Right atrium auricular region (tissue), 2 donors: ENCODE measurements around the gene MAPK8. TPM values are rescaled to one million over a fixed set of nuclear protein-coding genes. Genes with fewer than 3 reads are reported as not detected.

Experiments
- DNase-seq: peaks from one replicate; pipeline ENCODE4 v3.0.0-alpha.2; 2019; ENCODE audit warnings: low spot score
- H3K27ac ChIP-seq, 2 donors: fragments of 200-600 bp; sonication (generic); 1 replicate in 1 of 2; 2 replicates in 1 of 2; pipeline ENCODE4 v1.5.1; 2016 to 2019
- H3K27me3 ChIP-seq, 2 donors: fragments of 200-600 bp; sonication (generic); one replicate each; pipeline versions ENCODE4 v1.5.1 to v1.6.0; 2017 to 2019
- H3K36me3 ChIP-seq: fragments of 200-600 bp; sonication (generic); one replicate; pipeline ENCODE4 v1.5.1; 2016
- H3K4me1 ChIP-seq, 2 donors: fragments of 200-600 bp; sonication (generic); one replicate each; pipeline versions ENCODE4 v1.5.1 to v1.6.0; 2017 to 2019
- H3K4me3 ChIP-seq, 2 donors: fragments of 200-600 bp; sonication (generic); 1 replicate in 1 of 2; 2 replicates in 1 of 2; pipeline ENCODE4 v1.5.1; 2017 to 2019; ENCODE audit warnings: mild to moderate bottlenecking in 1 of 2, moderate library complexity in 1 of 2
- H3K9me3 ChIP-seq, 2 donors: fragments of 200-600 bp; sonication (generic); one replicate each; pipeline ENCODE4 v1.5.1; 2019
- total RNA-seq, 2 donors: library from RNA; depleted of rRNA; stranded (reverse); fragments of >200 nt; gene quantifications; one replicate each; pipeline ENCODE4 v1.1.0, GENCODE V29; 2016
- TF ChIP-seq, protein P1 (sequence below), 2 donors: fragments of 200-600 bp; sonication (generic); IDR thresholded peaks; one replicate each; pipeline ENCODE4 v1.5.1; 2019; ENCODE audit warnings: antibody characterized with exemption in 2 of 2

Gene MAPK8
- total RNA-seq, 2 donors from 2014 or later: 22.3 to 26.5 TPM

DNA sequence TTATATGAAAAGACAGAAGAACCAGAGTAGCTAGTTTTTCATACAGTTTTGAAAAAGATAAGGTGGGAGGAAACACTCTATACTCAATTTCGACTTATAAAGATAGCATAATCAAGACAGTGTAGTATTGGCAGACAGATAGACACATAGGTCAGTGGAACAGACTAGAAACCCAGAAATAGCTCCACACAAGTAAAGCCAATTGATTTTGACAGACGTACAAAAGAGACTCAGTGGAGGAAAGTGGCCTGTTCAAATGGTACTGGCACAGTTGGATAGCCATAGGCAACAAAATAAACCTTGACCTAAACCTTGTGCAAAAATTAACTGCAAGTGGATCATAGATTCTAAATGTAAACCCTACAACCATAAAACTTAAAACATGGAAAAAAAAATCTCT is 46.8 kb downstream of the MAPK8 start:
- no peaks in the 10 kb centered on the region for H3K27me3 ChIP-seq
- TF ChIP-seq, protein P1, sequence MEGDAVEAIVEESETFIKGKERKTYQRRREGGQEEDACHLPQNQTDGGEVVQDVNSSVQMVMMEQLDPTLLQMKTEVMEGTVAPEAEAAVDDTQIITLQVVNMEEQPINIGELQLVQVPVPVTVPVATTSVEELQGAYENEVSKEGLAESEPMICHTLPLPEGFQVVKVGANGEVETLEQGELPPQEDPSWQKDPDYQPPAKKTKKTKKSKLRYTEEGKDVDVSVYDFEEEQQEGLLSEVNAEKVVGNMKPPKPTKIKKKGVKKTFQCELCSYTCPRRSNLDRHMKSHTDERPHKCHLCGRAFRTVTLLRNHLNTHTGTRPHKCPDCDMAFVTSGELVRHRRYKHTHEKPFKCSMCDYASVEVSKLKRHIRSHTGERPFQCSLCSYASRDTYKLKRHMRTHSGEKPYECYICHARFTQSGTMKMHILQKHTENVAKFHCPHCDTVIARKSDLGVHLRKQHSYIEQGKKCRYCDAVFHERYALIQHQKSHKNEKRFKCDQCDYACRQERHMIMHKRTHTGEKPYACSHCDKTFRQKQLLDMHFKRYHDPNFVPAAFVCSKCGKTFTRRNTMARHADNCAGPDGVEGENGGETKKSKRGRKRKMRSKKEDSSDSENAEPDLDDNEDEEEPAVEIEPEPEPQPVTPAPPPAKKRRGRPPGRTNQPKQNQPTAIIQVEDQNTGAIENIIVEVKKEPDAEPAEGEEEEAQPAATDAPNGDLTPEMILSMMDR (IDR thresholded peaks at IDR 0.05): no peak
- no peak for DNase-seq
- no peak overlapping the region for H3K4me3 ChIP-seq
- H3K36me3 ChIP-seq: no peaks in the 10 kb centered on the region
- no peaks in the 10 kb centered on the region for H3K4me1 ChIP-seq
- peaks cover 0 to 2% of the 10 kb centered on the region in 2 donors for H3K9me3 ChIP-seq
- no peak overlapping the region for H3K27ac ChIP-seq

DNA sequence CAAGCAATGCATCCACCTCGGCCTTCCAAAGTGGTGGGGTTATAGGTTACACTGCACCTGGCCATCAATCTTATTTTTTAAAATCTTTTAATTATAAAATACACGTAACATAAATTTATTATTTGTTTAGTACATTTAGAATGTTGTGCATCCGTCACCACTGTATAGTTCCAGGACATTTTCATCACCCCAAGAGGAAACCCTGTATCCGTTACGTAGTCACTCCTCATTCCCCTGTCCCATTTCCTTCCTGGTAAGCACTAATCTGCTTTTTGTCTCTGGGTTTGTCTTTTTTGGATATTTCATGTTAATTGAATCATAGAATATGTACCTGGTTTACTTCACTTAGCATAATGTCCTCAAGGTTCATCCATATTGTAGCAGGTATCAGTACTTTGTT is 51.2 kb downstream of the MAPK8 start:
- Histone ChIP-seq H3K4me3 (no peak overlapping the region), H3K27me3 (no peaks in the 10 kb centered on the region), H3K4me1 (peaks cover 0 to 20% of the 10 kb centered on the region in 2 donors), H3K36me3 (no peaks in the 10 kb centered on the region), H3K9me3 (no peaks in the 10 kb centered on the region), H3K27ac (no peak overlapping the region)
- TF ChIP-seq, protein P1 (IDR thresholded peaks at IDR 0.05): no peak
- no peak for DNase-seq

DNA sequence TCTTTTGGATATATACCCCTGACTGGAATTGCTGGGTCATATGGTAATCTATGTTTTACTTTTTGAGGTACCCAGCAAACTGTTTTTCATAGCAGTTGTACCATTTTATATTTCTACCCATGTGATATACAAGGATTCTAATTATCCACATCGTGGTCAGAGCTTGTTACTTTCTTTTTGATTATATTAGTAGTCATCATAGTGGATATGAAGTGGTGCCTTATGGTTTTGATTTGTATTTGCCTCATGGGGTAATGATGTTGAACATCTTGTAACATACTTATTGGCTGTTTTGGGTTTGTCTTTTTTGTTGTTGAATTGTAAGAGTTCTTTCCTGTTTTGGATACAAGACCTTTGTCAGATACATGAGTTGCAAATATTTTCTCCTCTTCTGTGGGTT is 51.7 kb downstream of the MAPK8 start:
- H3K4me1 ChIP-seq: peaks cover 0 to 21% of the 10 kb centered on the region in 2 donors
- no peaks in the 10 kb centered on the region for H3K36me3 ChIP-seq
- no peak overlapping the region for H3K4me3 ChIP-seq
- no peaks in the 10 kb centered on the region for H3K27me3 ChIP-seq
- DNase-seq: no peak
- H3K9me3 ChIP-seq: no peaks in the 10 kb centered on the region
- no peak overlapping the region for H3K27ac ChIP-seq
- TF ChIP-seq, protein P1 (IDR thresholded peaks at IDR 0.05): no peak

DNA sequence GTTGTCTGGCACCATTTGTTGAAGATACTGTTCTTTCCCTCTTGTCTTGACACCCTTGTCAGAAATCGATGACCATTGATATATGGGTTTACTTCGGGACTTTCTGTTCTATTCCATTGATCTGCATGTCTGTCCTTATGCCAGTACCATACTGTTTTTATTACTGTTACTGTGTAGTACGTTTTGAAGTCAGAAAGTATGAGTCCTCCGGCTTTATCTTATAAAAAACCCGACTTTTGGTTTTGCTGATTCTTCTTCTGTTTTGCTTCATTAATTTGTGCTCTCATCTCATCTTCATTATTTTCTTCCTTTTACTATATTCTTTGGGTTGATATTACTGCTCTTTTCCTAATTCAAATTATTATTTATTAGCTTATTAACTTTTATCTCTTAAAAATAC is 52.4 kb downstream of the MAPK8 start:
- Histone ChIP-seq H3K36me3 (no peaks in the 10 kb centered on the region), H3K4me1 (peaks cover 0 to 28% of the 10 kb centered on the region in 2 donors), H3K4me3 (no peak overlapping the region), H3K27ac (no peak overlapping the region), H3K9me3 (no peaks in the 10 kb centered on the region), H3K27me3 (no peaks in the 10 kb centered on the region)
- TF ChIP-seq, protein P1 (IDR thresholded peaks at IDR 0.05): no peak
- DNase-seq: no peak

DNA sequence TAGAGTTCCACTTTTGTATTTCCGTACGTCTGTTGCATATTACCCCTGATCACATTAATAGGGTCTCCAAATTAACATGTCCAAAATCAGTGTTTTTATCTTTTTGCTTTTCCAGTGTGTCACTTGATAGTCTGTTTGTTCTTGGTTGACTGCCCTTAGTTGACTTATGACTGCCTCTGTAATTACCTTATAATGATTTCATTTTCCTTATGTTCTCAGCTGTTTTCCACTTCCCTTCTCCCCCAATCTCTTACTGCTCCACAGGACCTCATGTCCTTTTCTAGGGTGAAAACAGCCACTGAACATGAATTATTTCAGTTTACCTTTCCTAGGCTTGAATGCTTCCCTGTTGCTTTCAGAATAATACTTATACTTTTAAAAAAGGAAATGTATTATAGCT is 54.7 kb downstream of the MAPK8 start:
- Histone ChIP-seq H3K27ac (no peak overlapping the region), H3K9me3 (no peaks in the 10 kb centered on the region), H3K4me3 (no peak overlapping the region), H3K4me1 (peaks cover 0 to 40% of the 10 kb centered on the region in 2 donors), H3K27me3 (no peaks in the 10 kb centered on the region), H3K36me3 (no peaks in the 10 kb centered on the region)
- no peak for DNase-seq
- TF ChIP-seq, protein P1 (IDR thresholded peaks at IDR 0.05): no peak

DNA sequence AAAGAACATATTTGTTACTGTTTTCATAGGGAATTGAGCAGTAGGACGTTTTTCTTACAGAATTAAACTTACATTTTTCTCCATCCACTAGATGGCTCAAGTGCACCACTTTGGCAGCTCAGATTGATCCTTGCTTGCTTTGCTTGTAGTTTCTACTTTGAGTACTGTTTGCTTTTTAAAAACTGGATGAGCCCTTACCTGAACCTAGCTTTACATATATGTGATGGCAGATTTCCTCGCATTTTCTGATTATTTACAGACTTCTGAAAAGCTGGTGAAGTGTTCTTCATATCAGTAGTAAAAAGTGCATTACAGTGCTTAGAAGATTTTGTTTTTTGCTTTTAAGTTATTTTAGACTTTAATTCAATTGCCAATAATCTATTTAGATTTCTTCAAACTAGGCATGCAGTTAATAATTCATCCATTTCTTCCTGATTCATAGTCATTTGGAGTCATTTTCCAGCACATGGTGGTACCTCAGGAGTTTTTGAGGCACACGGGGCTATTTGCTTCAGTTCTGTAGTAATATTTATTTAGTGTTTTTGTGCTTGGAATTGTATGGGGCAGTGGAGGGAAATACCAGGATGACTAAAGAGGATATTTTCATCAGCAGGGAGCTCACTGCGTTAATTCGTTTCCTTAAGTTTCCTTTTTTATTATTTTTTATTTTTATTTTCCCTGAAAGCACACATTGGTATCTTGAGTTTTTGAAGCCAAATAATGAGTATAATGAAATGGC is 57.3 kb downstream of the MAPK8 start:
- no peak for DNase-seq
- TF ChIP-seq, protein P1 (IDR thresholded peaks at IDR 0.05): peak; percentile 42 to 80
- Histone ChIP-seq H3K36me3 (no peaks in the 10 kb centered on the region), H3K4me1 (peaks cover 0 to 40% of the 10 kb centered on the region in 2 donors), H3K27me3 (no peaks in the 10 kb centered on the region), H3K27ac (no peak overlapping the region), H3K9me3 (no peaks in the 10 kb centered on the region), H3K4me3 (no peak overlapping the region)
